Measurements from ENCODE around the gene FSHR. TPM values are rescaled to one million over a fixed set of nuclear protein-coding genes. Genes with fewer than 3 reads are reported as not detected.

The FSHR gene
- total RNA-seq, 1 donor from 2014 or later = not detected

GRCh38 chr2:49162151-49162550 is 7.8 kb upstream of the FSHR start:
- no peaks in the 10 kb centered on the region for H3K4me1 ChIP-seq
- H4K20me1 ChIP-seq (ENCODE audit: low read depth) = no peaks in the 10 kb centered on the region
- no peaks in the 10 kb centered on the region for H3K79me2 ChIP-seq (ENCODE audit: low read depth)
- no peaks in the 10 kb centered on the region for H3K9me3 ChIP-seq (ENCODE audit: low read depth)
- no peaks in the 10 kb centered on the region for H3F3A ChIP-seq (ENCODE audit: low read depth)
- H3K4me3 ChIP-seq = no peak overlapping the region
- H3K9me3 Mint-ChIP-seq = no peaks in the 10 kb centered on the region
- no peaks in the 10 kb centered on the region for H3K27me3 Mint-ChIP-seq (ENCODE audit: insufficient read depth, low read depth)
- H3K4me2 ChIP-seq = no peak overlapping the region
- H3K27ac ChIP-seq = no peak overlapping the region
- no peaks in the 10 kb centered on the region for H3K36me3 ChIP-seq
- H3K36me3 Mint-ChIP-seq = no peaks in the 10 kb centered on the region
- H3K4me3 Mint-ChIP-seq = no peak overlapping the region
- peaks cover 5% of the 10 kb centered on the region for H3K4me1 Mint-ChIP-seq
- H3K9ac ChIP-seq = no peak overlapping the region
- H2AFZ ChIP-seq (replicated peaks) = no peak overlapping the region
- TF ChIP-seq EZH2phosphoT487 (IDR thresholded peaks at IDR 0.05) (no peak), EZH2 (IDR thresholded peaks at IDR 0.05) (no peak), CTCF (IDR thresholded peaks at IDR 0.05) (no peak)
- no peak for DNase-seq (ENCODE audit: low spot score)
- no peak overlapping the region for H3K27ac Mint-ChIP-seq
- no peaks in the 10 kb centered on the region for H3K27me3 ChIP-seq

GRCh38 chr2:49154891-49155290 is 576 bp upstream of the FSHR start:
- no peaks in the 10 kb centered on the region for H3K4me1 Mint-ChIP-seq
- Histone ChIP-seq H3K9me3 (ENCODE audit: low read depth) (no peaks in the 10 kb centered on the region), H3K27me3 (no peaks in the 10 kb centered on the region), H3K4me2 (no peak overlapping the region), H3K4me3 (no peak overlapping the region), H4K20me1 (ENCODE audit: low read depth) (no peaks in the 10 kb centered on the region), H3K9ac (no peak overlapping the region), H3K4me1 (peaks cover 18% of the 10 kb centered on the region), H3F3A (ENCODE audit: low read depth) (peaks cover 15% of the 10 kb centered on the region), H3K36me3 (no peaks in the 10 kb centered on the region), H2AFZ (replicated peaks) (no peak overlapping the region), H3K79me2 (ENCODE audit: low read depth) (no peaks in the 10 kb centered on the region), H3K27ac (no peak overlapping the region)
- DNase-seq (ENCODE audit: low spot score) = no peak
- H3K27ac Mint-ChIP-seq = no peak overlapping the region
- TF ChIP-seq CTCF (IDR thresholded peaks at IDR 0.05) = no peak
- no peak for TF ChIP-seq EZH2phosphoT487 (IDR thresholded peaks at IDR 0.05)
- TF ChIP-seq EZH2 (IDR thresholded peaks at IDR 0.05) = no peak
- no peaks in the 10 kb centered on the region for H3K27me3 Mint-ChIP-seq (ENCODE audit: insufficient read depth, low read depth)
- no peak overlapping the region for H3K4me3 Mint-ChIP-seq
- H3K36me3 Mint-ChIP-seq = no peaks in the 10 kb centered on the region
- no peaks in the 10 kb centered on the region for H3K9me3 Mint-ChIP-seq

- peak overlapping the region; percentile 74 for H2AFZ ChIP-seq (replicated peaks)
- H4K20me1 ChIP-seq (ENCODE audit: low read depth) = no peaks in the 10 kb centered on the region
- TF ChIP-seq EZH2phosphoT487 (IDR thresholded peaks at IDR 0.05) = no peak
- no peak for TF ChIP-seq EZH2 (IDR thresholded peaks at IDR 0.05)
- TF ChIP-seq CTCF (IDR thresholded peaks at IDR 0.05) = no peak
- H3K4me3 Mint-ChIP-seq = no peak overlapping the region
- no peaks in the 10 kb centered on the region for H3K9me3 ChIP-seq (ENCODE audit: low read depth)
- H3K27ac Mint-ChIP-seq = no peak overlapping the region
- H3K4me3 ChIP-seq = no peak overlapping the region
- peaks cover 15% of the 10 kb centered on the region for H3F3A ChIP-seq (ENCODE audit: low read depth)
- H3K4me1 Mint-ChIP-seq = no peaks in the 10 kb centered on the region
- DNase-seq (ENCODE audit: low spot score) = peak; percentile 10
- no peaks in the 10 kb centered on the region for H3K27me3 ChIP-seq
- H3K36me3 Mint-ChIP-seq = no peaks in the 10 kb centered on the region
- H3K9me3 Mint-ChIP-seq = no peaks in the 10 kb centered on the region
- peak overlapping the region; percentile 33 for H3K4me2 ChIP-seq
- peak overlapping the region; percentile 14 for H3K27ac ChIP-seq
- no peak overlapping the region for H3K9ac ChIP-seq
- H3K79me2 ChIP-seq (ENCODE audit: low read depth) = no peaks in the 10 kb centered on the region
- no peaks in the 10 kb centered on the region for H3K36me3 ChIP-seq
- no peaks in the 10 kb centered on the region for H3K27me3 Mint-ChIP-seq (ENCODE audit: insufficient read depth, low read depth)
- peaks cover 25% of the 10 kb centered on the region for H3K4me1 ChIP-seq
Observed at GRCh38 chr2:49153252-49153651, 1.1 kb downstream of the FSHR start.
